GM18873 (cell line): Measurements from ENCODE around the gene OR2T1.
A peak's percentile ranks its signal among the peaks of the same experiment; 100 is the strongest.
"Not testable (repeated sequence)": the region's sequence is repeated elsewhere in the genome, so short reads cannot be mapped to it uniquely, and the experiment has no call there.

ENCODE experiments used
- ATAC-seq: cut with Tn5 transposase; IDR thresholded peaks from one replicate; pipeline ENCODE4 v1.9.1; 2021; ENCODE audit warnings: mild to moderate bottlenecking, moderate library complexity, moderate number of reproducible peaks; ENCODE audit not compliant: unreplicated experiment, low FRiP score

Gene OR2T1

GRCh38 chr1:248402748-248403147, at the start of gene OR2T1:
OR2T1 (plus strand) TSS chr1:248403048; CDS start chr1:248406148, 3,100 bp downstream.
- no peak for ATAC-seq

DNA sequence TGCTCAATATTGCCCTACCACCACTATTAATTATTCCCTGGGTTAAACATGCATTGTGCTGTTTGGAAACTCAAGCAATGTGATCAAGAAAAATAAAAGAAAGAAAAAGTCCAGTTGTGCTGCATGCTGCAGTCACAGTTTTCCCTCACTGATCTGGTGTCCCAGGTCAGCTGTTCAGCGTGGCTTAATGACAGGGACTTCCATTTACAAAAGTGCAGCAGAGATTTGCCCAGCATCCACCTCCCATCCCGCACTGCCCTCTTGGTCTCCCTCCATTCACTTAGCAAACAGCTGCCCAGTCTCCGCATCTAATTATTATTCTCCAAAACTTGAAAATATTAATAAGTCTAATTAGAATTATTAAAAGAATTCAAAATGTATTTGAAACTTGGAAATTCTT, 43.4 kb upstream of the OR2T1 start:
- ATAC-seq: no peak

GRCh38 chr1:248361121-248361715, 41.6 kb upstream of the OR2T1 start, which contains the start of gene OR2T4:
OR2T4 (plus strand) TSS chr1:248361665; CDS start chr1:248361665, 0 bp downstream.
- ATAC-seq: no peak

DNA sequence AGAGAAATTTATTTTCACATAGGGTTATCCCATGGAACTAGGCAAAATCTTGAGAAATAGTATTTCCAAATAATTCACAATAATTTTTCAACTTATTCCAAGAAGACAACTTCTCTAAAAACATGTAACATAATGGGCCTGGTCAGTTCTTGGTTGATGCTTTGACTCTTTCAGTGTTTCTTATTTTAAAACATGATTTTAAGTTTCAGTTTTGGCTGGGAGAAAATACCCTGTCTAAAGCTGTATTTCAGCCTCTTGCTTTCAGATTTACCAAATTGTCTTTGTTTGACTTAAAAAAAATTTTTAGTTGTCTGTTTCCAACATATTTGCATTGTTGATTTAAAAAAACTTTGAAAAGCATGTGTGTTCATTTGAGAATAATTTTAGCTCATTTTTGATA, 36.2 kb upstream of the OR2T1 start:
- no peak for ATAC-seq

DNA sequence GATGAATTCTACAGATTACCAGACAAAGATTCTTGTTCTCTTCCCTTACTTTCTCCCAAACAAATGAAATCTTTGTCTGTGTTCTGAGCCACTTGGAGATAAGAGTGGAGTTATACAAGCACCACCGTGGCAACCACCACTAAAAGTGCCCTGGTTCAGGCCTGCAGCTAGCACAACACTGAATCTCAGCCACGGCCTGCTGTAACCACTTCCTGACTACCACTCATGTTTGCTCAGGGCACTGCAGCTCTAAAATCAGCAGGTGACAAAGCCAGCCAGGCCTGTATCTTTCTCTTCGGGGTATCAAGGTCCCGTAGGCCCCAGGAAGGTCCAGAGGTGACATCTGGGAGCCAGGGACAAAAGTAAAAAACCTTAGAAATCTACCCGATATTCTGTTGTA, 30.5 kb upstream of the OR2T1 start:
- no peak for ATAC-seq

DNA sequence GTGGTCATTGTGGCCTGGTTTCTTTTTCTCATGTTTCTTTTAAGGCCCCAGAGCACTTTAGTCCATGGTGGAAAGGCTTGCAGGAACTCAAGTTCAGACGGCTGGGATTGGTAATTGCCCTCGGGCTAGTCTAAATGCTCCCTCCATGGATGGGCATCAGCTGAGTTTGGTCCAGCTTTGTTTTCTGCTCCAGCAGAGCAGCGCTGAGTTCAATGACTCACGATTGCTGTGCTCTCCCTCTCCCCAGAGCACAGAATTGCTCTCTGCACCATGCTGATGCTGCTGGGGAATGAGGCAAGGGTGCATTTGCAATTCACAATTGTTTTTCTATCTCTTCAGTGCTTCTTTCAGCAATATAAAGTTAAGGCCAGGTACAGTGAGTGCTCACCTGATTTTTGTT, 29.1 kb upstream of the OR2T1 start:
- no peak for ATAC-seq

- ATAC-seq: no peak
Measured at GRCh38 chr1:248375446-248375845, 27.4 kb upstream of the OR2T1 start, which contains the start of gene OR2T6. OR2T6 (plus strand) TSS chr1:248375746; CDS start chr1:248387609, 11,863 bp downstream.

DNA sequence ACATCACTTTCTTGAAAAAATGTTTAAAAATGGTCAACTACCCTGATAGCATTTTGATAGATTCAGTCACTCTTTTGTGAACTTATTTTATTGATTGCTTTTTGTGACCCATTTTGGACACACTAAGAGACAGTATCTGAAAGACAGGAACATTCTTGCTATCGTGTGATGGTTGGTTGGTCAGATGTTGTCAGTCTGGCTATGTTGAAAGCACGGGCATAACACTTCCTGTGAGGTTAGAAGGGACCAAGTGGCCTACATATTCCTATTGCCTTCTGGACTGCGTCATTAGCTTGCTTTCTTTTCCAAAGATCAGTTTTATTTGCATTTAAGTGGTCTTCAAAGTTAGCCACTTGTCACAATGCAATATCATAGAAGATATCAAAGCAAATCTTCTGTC, 25.9 kb upstream of the OR2T1 start:
- ATAC-seq: no peak

DNA sequence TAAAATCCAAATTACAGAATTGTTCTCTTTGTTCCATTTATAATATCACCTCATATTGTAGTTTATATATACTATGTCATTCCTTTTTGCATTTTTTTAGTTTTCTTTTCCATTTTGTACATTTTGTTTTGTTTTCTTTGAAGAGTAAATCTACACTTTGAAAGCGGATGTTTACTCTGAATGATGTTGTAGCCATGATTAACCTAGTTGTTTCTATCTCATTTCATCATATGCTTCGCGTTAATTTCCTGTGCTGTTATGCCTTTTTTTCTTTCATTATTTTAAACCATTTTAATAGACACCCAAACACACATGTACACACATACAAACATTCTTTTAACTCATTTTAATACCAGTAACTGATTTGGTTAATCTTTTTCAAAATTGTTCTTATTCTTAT, 22.0 kb upstream of the OR2T1 start:
- no peak for ATAC-seq

DNA sequence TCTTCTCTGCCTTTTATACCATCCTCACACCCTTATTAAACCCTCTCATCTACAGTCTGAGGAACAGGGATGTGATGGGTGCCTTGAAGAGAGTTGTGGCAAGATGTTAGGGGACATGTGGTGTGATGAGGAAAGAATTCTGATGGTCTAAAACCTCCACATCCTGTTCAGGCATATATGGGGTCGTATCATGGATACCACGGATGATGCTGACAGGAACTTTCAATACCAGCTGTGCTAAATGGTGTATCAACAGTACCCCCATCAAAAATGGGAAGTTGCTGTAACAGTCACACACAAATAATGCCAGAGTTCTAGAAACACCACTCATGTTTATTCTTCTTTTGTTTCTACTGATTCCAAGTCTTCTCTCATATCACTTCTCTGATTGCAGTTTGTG, 14.4 kb upstream of the OR2T1 start:
- ATAC-seq: no peak

GRCh38 chr1:248393050-248393449, 9.8 kb upstream of the OR2T1 start:
- no peak for ATAC-seq

GRCh38 chr1:248404024-248404423, 1.2 kb downstream of the OR2T1 start:
- ATAC-seq: no peak

DNA sequence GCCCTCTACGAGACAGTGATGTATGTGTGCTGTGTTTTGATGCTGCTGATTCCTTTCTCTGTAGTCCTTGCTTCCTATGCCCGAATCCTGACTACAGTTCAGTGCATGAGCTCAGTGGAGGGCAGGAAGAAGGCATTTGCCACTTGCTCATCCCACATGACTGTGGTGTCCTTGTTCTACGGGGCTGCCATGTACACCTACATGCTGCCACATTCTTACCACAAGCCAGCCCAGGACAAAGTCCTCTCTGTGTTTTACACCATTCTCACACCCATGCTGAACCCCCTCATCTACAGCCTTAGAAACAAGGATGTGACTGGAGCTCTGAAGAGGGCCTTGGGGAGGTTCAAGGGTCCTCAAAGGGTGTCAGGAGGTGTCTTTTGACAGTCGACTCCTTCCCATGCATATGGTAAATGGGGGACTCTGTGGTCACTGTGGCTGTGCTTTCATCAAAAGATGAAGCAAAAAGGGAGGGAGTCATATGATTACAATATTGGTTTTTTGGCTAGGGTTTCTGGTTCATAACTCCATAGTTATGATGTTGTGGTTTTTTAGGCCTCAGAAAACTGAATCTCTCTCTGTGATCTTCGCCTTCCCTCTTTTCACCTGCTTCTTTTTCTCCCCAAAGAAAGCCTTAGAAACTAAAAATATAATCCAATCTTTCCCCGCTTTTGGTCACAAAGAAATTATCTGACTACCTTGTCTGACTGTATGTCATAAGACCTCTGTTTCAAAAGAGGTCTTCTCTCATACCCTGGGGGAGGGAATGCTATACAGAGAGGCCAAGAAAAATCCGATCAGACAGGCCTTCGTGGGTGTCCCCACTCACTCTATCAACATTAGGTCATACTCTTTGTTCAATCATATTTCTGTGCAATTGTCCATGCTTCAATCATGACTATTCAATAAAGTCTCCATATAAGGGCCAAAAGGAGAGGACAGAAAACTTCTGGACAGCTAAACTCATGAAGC, 4.2 kb downstream of the OR2T1 start:
- ATAC-seq: no peak

DNA sequence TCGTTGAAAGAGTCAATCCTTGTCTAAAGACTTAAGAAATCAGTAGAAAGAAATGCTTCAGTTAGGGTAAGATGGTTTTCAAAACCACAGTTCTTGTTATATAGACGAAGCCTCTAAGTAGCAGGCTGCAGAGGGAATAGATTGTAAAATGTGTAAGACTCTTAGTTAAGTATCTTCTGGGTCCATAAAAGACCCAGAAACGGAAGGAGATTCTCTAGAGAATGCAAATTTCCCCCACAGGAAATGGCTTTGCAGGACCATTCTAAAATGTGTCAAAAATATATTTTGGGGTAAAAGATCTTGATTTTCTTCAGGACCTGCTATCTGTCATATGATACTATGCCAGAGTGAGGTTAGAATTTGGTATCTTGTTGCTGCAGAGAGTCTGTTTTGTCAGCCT, 13.4 kb downstream of the OR2T1 start:
- ATAC-seq: no peak

DNA sequence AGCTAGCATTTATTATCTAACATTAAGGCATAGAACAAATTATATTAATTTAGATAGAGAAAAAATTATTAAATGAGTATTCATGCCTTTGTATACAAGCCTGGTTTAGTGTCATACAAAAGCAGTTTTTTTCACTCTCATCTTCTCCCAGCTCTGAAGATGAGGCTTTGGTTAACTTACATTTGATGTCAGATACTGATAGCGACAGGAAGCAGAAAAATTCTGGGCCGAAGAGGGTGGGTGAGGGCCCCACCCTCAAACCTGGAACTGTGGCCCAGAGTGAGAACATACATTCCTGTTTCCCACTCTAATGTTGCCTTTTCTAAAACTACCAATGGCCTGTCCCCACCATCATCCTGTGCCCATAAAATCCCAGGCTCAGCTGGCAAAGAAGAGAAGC, 15.0 kb downstream of the OR2T1 start:
- ATAC-seq: no peak

DNA sequence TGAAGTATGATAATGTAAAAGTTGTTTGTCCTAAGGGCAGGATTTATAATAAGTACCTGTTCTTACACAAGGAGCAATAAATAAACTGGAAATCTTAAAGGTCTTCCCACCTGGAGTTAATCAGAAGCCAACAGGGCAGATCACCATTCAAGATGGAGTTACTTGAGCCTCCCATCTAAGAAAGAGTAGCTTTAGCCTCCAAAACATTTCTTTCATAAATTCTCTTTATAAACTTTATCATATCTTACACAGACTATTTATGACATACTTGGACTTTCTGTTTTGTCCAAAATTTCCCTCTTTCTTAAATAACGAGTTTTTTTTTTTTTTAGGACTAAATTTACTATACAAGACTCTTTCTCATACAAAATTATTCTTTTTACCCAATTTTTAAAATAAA, 18.5 kb downstream of the OR2T1 start:
- ATAC-seq: no peak

- peak; percentile 45 for ATAC-seq
Measured at GRCh38 chr1:248427526-248428191, 24.8 kb downstream of the OR2T1 start.

GRCh38 chr1:248428192-248428533, 25.3 kb downstream of the OR2T1 start:
- peak; percentile 91 for ATAC-seq

DNA sequence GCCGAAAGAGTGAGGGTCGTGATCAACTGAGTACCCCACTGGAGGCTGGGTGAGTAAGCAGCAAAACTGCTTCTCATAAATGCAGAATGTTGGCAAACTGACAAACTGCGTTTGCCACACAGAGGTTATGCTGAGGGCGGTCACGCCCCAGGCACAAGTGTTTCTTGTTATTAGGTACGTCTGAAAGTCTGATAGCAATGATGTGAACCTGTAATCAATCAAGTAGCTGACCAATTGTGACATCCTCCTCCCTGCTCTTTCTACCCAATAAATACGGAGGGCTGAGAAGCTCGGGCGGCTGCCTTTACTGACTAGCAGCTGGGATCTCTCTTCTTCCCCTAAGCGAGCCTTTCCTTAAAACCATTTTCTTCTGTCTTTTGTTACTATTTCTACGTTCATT, 28.8 kb downstream of the OR2T1 start:
- ATAC-seq: not testable (repeated sequence)

- peak; percentile 68 for ATAC-seq
Measured at GRCh38 chr1:248432201-248432600, 29.4 kb downstream of the OR2T1 start.

DNA sequence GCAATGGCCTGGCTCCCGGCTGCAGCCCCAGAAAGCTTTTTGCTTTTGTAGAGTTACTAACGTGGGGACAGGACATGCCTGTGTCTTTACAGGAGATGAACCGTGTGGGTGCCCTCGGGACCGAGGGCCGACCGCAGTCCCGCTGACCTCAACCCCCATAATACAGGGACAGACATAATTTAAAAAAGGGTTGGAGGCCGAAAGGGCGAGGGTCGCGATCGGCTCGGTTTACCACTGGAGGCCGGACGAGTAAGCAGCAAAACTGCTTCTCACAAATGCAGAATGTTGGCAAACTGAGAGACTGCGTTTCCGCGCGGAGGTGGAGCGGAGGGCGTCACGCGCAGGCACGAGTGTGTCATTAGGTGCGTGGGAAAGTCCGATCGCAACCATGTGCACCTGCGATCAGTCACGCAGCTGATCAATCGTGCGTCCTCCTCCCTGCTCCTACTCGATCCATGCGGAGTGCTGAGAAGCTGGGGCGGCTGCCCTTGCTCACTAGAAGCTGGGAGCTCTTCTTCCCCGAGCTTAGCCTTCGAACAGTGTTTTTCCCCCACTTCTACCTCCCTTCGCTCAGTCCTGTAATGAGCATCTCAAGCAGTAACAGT, 31.1 kb downstream of the OR2T1 start:
- ATAC-seq: not testable (repeated sequence)
